Measurements from ENCODE around the gene FREM2.

The FREM2 gene

GRCh38 chr13:38686577-38687245 lies at the start of gene FREM2:
TSS of gene FREM2 (plus strand) at chr13:38687077. CDS start at chr13:38687345, 268 bp downstream.
- no peak for DNase-seq

GRCh38 chr13:38637576-38637975 lies 49.3 kb upstream of the FREM2 start:
- DNase-seq: no peak

- DNase-seq: no peak
These were observed 45.5 kb upstream of the FREM2 start for GRCh38 chr13:38641164-38641948.

DNA sequence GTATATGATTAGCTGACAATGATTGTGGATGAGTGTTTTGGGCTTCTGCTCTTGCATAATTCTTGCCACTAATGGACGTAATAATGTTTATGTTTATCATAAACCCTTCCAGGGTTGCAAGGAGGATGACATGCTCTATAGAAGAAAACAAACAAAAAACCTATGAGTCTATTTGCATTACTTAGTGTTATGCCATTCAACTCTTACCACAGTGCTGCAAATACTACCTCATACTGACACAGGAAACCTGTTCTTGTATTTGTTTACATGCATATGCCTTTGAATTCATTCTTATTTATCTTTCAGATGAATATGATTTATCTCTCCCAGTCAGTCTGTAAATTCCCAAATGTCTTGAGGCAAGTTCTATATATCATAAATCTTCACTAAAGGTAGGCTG lies 39.6 kb upstream of the FREM2 start:
- DNase-seq: no peak

- DNase-seq: no peak
These were observed 38.0 kb upstream of the FREM2 start for GRCh38 chr13:38648912-38649311.

DNA sequence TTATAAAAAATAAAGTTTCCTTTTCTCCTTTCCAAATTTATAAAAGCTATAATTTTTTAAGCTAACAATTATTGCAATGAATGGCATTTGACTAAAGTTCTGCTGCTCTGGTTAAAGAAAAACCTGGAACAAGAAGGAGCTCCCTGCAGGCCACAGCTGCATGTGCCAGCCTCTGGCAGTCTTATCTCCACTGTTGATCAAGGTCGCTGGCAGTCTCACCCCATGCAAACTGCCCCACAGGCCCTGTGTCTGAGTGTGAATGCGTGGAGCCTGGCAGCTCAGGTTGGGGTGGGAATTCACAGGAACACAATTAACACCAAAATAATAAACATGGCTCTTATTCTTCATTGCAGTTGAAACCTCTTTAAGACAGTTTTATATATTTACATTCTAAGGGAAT lies 30.2 kb upstream of the FREM2 start:
- no peak for DNase-seq

DNA sequence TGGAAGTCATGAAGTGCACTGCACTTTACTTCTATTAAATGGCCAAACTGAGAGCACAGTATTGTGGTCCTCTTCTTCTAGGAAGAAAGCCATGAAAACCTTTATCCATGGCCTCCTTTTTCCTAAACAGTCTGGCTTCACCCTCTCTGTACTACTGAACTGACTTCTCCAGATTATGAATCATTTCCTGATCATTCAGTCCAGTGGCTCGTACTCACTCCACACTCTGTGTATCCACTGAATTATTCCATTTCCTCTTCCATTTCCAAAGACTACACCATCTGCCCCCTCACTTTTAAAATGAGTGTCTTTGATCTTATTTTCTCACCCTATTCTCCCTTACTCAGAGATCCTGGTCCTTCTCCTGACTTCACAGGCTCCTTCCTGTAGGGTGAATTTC lies 29.7 kb upstream of the FREM2 start:
- DNase-seq: no peak

GRCh38 chr13:38658906-38659305 lies 28.0 kb upstream of the FREM2 start:
- DNase-seq: no peak

GRCh38 chr13:38661010-38661675 lies 25.7 kb upstream of the FREM2 start:
- no peak for DNase-seq

DNA sequence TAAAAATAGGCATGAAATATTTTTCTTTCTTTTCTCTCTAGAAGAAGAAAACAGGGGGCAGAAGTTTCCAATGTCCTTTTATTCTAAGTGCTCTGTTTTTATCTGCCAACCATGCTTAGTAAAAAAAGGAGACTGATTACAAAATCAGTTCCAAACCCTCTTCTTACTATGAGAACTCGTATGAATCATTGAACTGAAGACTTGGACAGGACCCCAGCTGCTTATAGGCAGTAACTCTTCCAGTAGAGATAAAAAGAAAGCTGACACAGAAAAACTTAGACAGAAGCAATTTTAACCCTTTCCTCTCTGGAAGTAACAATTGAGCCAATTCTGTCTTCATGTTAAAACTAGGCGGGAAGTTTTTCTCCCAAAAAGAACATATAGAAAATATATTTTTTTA lies 24.5 kb upstream of the FREM2 start:
- DNase-seq: no peak

- DNase-seq: no peak
These were observed 22.0 kb upstream of the FREM2 start for GRCh38 chr13:38664906-38665305.

- no peak for DNase-seq
These were observed 19.3 kb upstream of the FREM2 start for GRCh38 chr13:38667526-38668109.

DNA sequence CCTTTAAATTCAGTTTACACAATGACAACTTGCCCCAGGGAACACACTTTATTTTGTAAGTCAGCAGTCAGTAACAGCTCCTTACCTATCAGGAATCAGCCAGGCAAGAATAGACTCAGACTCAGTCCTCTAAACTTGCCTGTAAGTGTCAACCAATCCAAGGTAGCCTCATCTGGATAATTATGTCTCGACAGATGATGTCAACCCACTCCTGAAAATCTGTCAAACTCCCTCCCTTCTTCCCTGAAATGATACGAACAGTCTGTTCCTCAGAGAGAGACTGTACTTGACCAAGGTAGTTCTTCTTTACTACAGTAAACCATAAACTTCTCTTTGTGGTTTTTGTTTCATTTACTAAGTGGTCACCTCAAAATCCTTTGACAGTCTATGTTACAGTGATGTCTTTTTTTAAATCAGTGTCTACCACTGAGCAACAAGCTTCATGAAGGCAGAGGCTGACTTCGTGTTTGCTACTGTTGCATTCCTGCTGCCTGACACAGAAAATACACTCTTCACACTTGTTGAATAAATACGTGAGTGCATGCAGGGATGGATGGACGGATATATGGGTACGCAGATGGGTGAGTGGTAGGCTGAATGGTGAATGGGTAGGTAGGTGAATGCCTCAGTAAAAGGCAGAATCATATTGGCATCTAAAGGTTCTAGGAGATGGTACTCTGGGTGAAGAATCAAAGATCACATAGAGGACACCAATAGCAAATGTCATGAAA lies 17.5 kb upstream of the FREM2 start:
- DNase-seq: no peak

- no peak for DNase-seq
These were observed 16.2 kb upstream of the FREM2 start for GRCh38 chr13:38670627-38671026.

GRCh38 chr13:38671980-38672379 lies 14.9 kb upstream of the FREM2 start:
- no peak for DNase-seq

- no peak for DNase-seq
These were observed 12.7 kb upstream of the FREM2 start for GRCh38 chr13:38674208-38674607.

- no peak for DNase-seq
These were observed 6.0 kb upstream of the FREM2 start for GRCh38 chr13:38680912-38681311.

GRCh38 chr13:38684714-38685113 lies 2.2 kb upstream of the FREM2 start:
- DNase-seq: no peak

DNA sequence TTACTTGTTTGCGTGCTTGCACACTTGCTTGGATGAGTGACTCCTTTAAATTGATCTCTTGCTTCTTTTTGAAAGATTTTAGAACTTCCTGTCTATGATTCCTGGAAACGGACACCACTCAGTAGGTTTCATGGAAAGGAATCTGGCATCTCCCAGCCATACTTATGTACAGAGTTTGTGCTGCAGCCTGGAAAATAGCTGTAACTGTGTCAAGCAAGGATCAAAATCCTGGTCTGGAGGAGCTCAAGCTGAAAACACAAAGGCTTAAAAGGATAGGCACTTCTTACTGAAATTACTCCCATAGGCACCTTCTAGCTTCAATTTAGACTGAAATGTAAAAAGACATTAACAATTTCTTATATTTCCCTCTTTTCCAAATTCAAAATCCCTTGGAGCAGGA lies 1.4 kb upstream of the FREM2 start:
- DNase-seq: no peak

DNA sequence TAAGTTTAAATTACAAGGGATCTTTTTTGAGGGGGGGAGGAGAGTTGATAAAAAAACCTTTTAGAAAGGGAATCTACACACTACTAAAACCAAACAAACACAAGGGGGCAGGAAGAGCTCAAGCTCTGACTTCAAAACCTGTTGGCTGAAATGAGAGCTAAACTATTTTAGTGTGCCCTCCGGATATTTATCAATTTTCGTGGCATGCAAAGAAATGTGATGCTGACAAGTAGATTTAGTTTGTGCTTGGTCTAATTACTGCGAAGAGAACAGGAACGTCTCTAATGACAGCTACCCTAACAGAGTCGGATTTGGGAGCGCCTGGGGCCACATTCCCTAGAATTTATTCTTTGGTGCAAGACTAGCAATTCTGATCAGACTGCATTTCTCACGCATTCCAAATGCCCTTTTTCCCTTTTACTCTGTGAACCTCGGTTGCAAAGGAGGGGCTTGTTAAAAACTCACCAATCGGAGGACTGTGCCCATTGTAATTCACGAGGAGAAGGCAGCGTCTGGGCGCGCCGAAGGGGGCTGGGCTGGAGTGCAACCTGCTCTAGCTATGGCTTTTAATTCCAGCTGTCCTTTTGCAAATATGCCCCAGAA lies 802 bp upstream of the FREM2 start:
- no peak for DNase-seq

- no peak for DNase-seq
These were observed 661 bp downstream of the FREM2 start for GRCh38 chr13:38687246-38688229.
